K562 (cell line): ENCODE data around the gene ZSWIM8. TPM values are rescaled to one million over a fixed set of nuclear protein-coding genes. Genes with fewer than 3 reads are reported as not detected.

Experiments used
- CEBPZ ChIP-seq: fragments of 150-350 bp; IDR thresholded peaks from 2 replicates; pipeline ENCODE4 v1.6.1; 2014; ENCODE audit warnings: low read depth, mild to moderate bottlenecking, low read length, borderline replicate concordance
- CLOCK ChIP-seq: fragments of 250-450 bp; sonication (Bioruptor Pico); IDR thresholded peaks from 2 replicates; pipeline ENCODE4 v1.4.0; 2020; ENCODE audit warnings: mild to moderate bottlenecking, moderate library complexity, borderline replicate concordance
- FOXM1 ChIP-seq, 2 experiments: fragments of 450-650 bp in 1 of 2; sonication (generic) in 1 of 2; formaldehyde crosslinking in 1 of 2; IDR thresholded peaks; 2 replicates each; pipeline versions ENCODE4 v1.6.1 to v1.9.0; 2017 to 2022; ENCODE audit warnings: low read depth in 2 of 2, mild to moderate bottlenecking in 2 of 2, missing genetic modification reagents in 1 of 2, moderate library complexity in 1 of 2
- GATA2 ChIP-seq: sonication (generic); formaldehyde crosslinking; IDR thresholded peaks from 2 replicates; pipeline ENCODE4 v1.4.0; 2020; ENCODE audit warnings: mild to moderate bottlenecking, missing genetic modification reagents
- HMG20B ChIP-seq: fragments of 250-450 bp; sonication (Bioruptor Pico); IDR thresholded peaks from 2 replicates; pipeline ENCODE4 v1.5.0; 2021; ENCODE audit warnings: mild to moderate bottlenecking
- MCM2 ChIP-seq: fragments of 450-650 bp; IDR thresholded peaks from 2 replicates; pipeline ENCODE4 v1.6.1; 2017; ENCODE audit warnings: low read depth, mild to moderate bottlenecking
- MCM7 ChIP-seq, 2 experiments: fragments of 450-650 bp; IDR thresholded peaks; 2 replicates each; pipeline ENCODE4 v1.6.1; 2016 to 2018
- MEF2A ChIP-seq: IDR thresholded peaks from 2 replicates; pipeline ENCODE4 v1.6.1; 2011; ENCODE audit warnings: low read depth, mild to moderate bottlenecking, low read length, moderate library complexity; ENCODE audit not compliant: control insufficient read depth
- TCFL5 ChIP-seq: fragments of 250-450 bp; sonication (Bioruptor Pico); conservative IDR thresholded peaks from 2 replicates; pipeline ENCODE4 v1.6.1; 2021; ENCODE audit warnings: mild to moderate bottlenecking, moderate library complexity, matching md5 sums
- ZBTB12 ChIP-seq: fragments of 250-450 bp; sonication (Bioruptor Pico); IDR thresholded peaks from 2 replicates; pipeline ENCODE4 v1.4.0; 2020
- ZNF232 ChIP-seq: sonication (generic); formaldehyde crosslinking; IDR thresholded peaks from 2 replicates; pipeline ENCODE4 v1.8.0; 2022; ENCODE audit warnings: mild to moderate bottlenecking, missing genetic modification reagents
- ZNF76 ChIP-seq: fragments of 250-450 bp; sonication (Bioruptor Pico); IDR thresholded peaks from 2 replicates; pipeline ENCODE4 v1.4.0; 2020; ENCODE audit warnings: mild to moderate bottlenecking, moderate library complexity, borderline replicate concordance
- polyA plus RNA-seq, 8 experiments: library from polyadenylated mRNA; depleted of rRNA in 4 of 8; stranded (reverse) in 5 of 8; unstranded in 3 of 8; fragments of >200 nt; fragmentation: Nextera tagmentation in 2 of 8; fragmentation: Illumina TruSeq in 1 of 8; extraction: Ambion mirVana in 2 of 8; extraction: Trizol in 1 of 8; gene quantifications; 2 replicates each; pipeline versions ENCODE4 v1.2.1 to v1.2.3, GENCODE V29; 2011 to 2014; ENCODE audit warnings: inconsistent platforms in 1 of 8, missing spikeins in 1 of 8
- total RNA-seq, 7 experiments: library from RNA; depleted of rRNA in 6 of 7; stranded (reverse); fragments of >200 nt in 6 of 7; fragmentation: Illumina TruSeq in 2 of 7; extraction: Trizol in 2 of 7; gene quantifications; 2 replicates each; pipeline versions ENCODE4 v1.2.1 to v1.2.3, GENCODE V29; 2011 to 2021; ENCODE audit warnings: low replicate concordance in 1 of 7
- TF ChIP-seq, protein P1 (sequence below): fragments of 450-650 bp; IDR thresholded peaks from 2 replicates; pipeline ENCODE4 v1.6.1; 2016; ENCODE audit warnings: missing biosample characterization, missing genetic modification characterization
- TF ChIP-seq, protein P2 (sequence below), 3 experiments: IDR thresholded peaks in 2 of 3; conservative IDR thresholded peaks in 1 of 3; 2 replicates each; pipeline ENCODE4 v1.5.1; 2011 to 2012; ENCODE audit warnings: low read length in 3 of 3, mild to moderate bottlenecking in 3 of 3, control low read depth in 2 of 3, improper control_type of control experiment in 1 of 3, inconsistent platforms in 1 of 3, low read depth in 1 of 3, mixed read lengths in 1 of 3, moderate library complexity in 1 of 3; ENCODE audit not compliant: insufficient read depth in 2 of 3

ZSWIM8 gene
- total and polyA plus RNA-seq, 9 of the 15 experiments (the other 6 are each of a cell fraction or from before 2014, with no cell fraction given): 5.6 to 47.8 (median 26.7) TPM

DNA sequence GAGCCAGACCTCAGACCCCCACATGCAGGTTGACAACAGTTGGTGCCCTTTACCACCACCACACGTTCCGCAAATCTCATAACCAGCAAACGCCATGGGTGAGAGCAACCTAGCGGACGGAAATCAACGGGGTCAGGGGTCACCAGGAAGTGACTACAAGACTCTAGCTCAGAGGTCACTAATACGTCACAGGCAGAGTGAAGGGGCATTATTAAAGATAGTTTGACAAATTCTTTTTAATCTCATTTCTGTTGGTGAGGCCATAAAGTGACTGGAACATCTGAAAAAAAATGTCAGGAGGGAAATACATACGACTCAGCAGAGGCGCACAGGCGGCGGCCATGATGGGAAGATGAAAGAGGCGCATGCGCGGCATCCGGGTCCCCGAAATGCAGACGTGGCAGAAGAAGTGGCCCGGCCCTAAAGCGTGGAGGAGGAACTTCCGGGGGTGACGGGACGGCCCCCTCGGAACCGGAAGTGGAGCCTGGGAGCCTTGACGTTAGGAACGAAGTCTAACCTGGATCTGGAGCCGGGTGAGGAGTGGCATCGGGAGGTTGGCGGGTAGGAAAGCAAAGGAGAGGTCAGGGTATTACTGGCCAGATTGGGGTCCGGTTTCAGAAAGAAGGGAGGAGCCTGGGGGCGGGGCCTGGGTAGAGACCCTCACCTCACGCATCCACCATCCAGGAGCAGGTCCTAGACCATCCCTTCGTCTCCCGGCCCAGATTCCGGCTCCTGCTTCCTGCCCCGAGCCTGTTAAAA is 41.3 kb upstream of the ZSWIM8 start, which contains the start of gene SEC24C (continued):
- TF ChIP-seq, protein P1, sequence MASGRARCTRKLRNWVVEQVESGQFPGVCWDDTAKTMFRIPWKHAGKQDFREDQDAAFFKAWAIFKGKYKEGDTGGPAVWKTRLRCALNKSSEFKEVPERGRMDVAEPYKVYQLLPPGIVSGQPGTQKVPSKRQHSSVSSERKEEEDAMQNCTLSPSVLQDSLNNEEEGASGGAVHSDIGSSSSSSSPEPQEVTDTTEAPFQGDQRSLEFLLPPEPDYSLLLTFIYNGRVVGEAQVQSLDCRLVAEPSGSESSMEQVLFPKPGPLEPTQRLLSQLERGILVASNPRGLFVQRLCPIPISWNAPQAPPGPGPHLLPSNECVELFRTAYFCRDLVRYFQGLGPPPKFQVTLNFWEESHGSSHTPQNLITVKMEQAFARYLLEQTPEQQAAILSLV: no peak; the same call in 1 of the 2 replicates
- TF ChIP-seq FOXM1 (IDR thresholded peaks at IDR 0.05; ENCODE audit: low read depth): peak; percentile 37; the same call in 1 of the 2 replicates
- TF ChIP-seq FOXM1 (CRISPR knock-in tag; IDR thresholded peaks at IDR 0.05; ENCODE audit: low read depth): 0 out of 2 replicates have a peak, but pooled peaks have one; percentile 10
- no peak for TF ChIP-seq GATA2
- TF ChIP-seq HMG20B (CRISPR knock-in tag): no peak
- peak; percentile 88 for TF ChIP-seq ZBTB12 (CRISPR knock-in tag)
- TF ChIP-seq ZNF232 (CRISPR knock-in tag): peak; percentile 71; the same call in 1 of the 2 replicates
- 0 out of 2 replicates have a peak, but pooled peaks have one; percentile 31 for TF ChIP-seq CEBPZ
- TF ChIP-seq MEF2A: no peak
- no peak for TF ChIP-seq MCM7 (IDR thresholded peaks at IDR 0.05)
- TF ChIP-seq MCM2: no peak
- peak; percentile 55; the same call in 1 of the 2 replicates for TF ChIP-seq ZNF76 (CRISPR knock-in tag)
- no peak for TF ChIP-seq CLOCK (CRISPR knock-in tag)
- TF ChIP-seq, protein P2, sequence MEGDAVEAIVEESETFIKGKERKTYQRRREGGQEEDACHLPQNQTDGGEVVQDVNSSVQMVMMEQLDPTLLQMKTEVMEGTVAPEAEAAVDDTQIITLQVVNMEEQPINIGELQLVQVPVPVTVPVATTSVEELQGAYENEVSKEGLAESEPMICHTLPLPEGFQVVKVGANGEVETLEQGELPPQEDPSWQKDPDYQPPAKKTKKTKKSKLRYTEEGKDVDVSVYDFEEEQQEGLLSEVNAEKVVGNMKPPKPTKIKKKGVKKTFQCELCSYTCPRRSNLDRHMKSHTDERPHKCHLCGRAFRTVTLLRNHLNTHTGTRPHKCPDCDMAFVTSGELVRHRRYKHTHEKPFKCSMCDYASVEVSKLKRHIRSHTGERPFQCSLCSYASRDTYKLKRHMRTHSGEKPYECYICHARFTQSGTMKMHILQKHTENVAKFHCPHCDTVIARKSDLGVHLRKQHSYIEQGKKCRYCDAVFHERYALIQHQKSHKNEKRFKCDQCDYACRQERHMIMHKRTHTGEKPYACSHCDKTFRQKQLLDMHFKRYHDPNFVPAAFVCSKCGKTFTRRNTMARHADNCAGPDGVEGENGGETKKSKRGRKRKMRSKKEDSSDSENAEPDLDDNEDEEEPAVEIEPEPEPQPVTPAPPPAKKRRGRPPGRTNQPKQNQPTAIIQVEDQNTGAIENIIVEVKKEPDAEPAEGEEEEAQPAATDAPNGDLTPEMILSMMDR (IDR thresholded peaks at IDR 0.05 in 2 of 3, conservative IDR thresholded peaks at IDR 0.05 in 1 of 3; ENCODE audit: insufficient read depth in 2 of 3, low read depth in 1 of 3, low read length in 3 of 3): no peak
- peak; percentile 66 for TF ChIP-seq TCFL5 (CRISPR knock-in tag)
